B cell (primary cell): ENCODE data around the gene JARID2. TPM values are rescaled to one million over a fixed set of nuclear protein-coding genes. Genes with fewer than 3 reads are reported as not detected.

ENCODE experiments used
- ATAC-seq: fragments of 200-7000 bp; cut with Tn5 transposase; one replicate; pipeline ENCODE4 v1.10.0; 2021; ENCODE audit warnings: low read depth, mild to moderate bottlenecking, moderate number of reproducible peaks, moderate library complexity
- CTCF ChIA-PET: fragments of 350-600 bp; sonication (Branson Sonifier 250); formaldehyde crosslinking; loops from one replicate; lab custom pipeline; 2021; ENCODE audit warnings: antibody characterized with exemption, inconsistent platforms; lab: Charles Lee
- POLR2A ChIA-PET: fragments of 350-600 bp; sonication (Branson Sonifier 250); formaldehyde crosslinking; loops from one replicate; lab custom pipeline; 2021; ENCODE audit warnings: antibody characterized with exemption; lab: Charles Lee
- DNase-seq: peaks from one replicate; pipeline ENCODE4 v3.0.0; 2013
- H2AFZ ChIP-seq: 2 replicates; pipeline ENCODE4 v1.6.1; 2012; ENCODE audit warnings: mild to moderate bottlenecking, low read depth, low read length; ENCODE audit not compliant: insufficient read depth, poor library complexity, severe bottlenecking
- H3K27ac ChIP-seq, 2 donors: 1 replicate in 1 of 2; 2 replicates in 1 of 2; pipeline ENCODE4 v1.5.1; 2012 to 2013; ENCODE audit warnings: low read length in 2 of 2, mild to moderate bottlenecking in 2 of 2, moderate library complexity in 1 of 2
- H3K27me3 ChIP-seq, 4 experiments: fragments of 200-600 bp in 1 of 4; sonication (generic) in 1 of 4; replicated peaks in 1 of 4; 1 replicate in 2 of 4; 2 replicates in 2 of 4; pipeline versions ENCODE4 v1.6.1 to v1.7.0; 2013 to 2016; ENCODE audit warnings: low read length in 3 of 4, mild to moderate bottlenecking in 2 of 4, mixed read lengths in 1 of 4, moderate library complexity in 1 of 4; ENCODE audit not compliant: insufficient read depth in 4 of 4, control insufficient read depth in 3 of 4; ENCODE audit errors: control extremely low read depth in 1 of 4
- H3K36me3 ChIP-seq, 2 experiments: replicated peaks in 1 of 2; 1 replicate in 1 of 2; 2 replicates in 1 of 2; pipeline versions ENCODE4 v1.6.1 to v1.7.1; 2013; ENCODE audit warnings: low read length in 1 of 2; ENCODE audit not compliant: insufficient read depth in 2 of 2, control insufficient read depth in 1 of 2; ENCODE audit errors: control extremely low read depth in 1 of 2, extremely low read depth in 1 of 2
- H3K4me1 ChIP-seq, 2 donors: fragments of 200-600 bp in 1 of 2; sonication (generic) in 1 of 2; 1 replicate in 1 of 2; 2 replicates in 1 of 2; pipeline versions ENCODE4 v1.5.1 to v1.6.1; 2013 to 2017; ENCODE audit warnings: low read length in 2 of 2; ENCODE audit not compliant: control insufficient read depth in 2 of 2, insufficient read depth in 2 of 2
- H3K4me2 ChIP-seq: replicated peaks from 2 replicates; pipeline ENCODE3; 2012; ENCODE audit warnings: mild to moderate bottlenecking, low read depth, low read length; ENCODE audit not compliant: poor library complexity, severe bottlenecking
- H3K4me3 ChIP-seq, 5 experiments: fragments of 200-600 bp in 1 of 5; sonication (generic) in 1 of 5; 1 replicate in 3 of 5; 2 replicates in 2 of 5; pipeline versions ENCODE4 v1.5.1 to v1.7.0; 2011 to 2016; ENCODE audit warnings: low read length in 4 of 5, mild to moderate bottlenecking in 4 of 5, low read depth in 2 of 5, control low read depth in 1 of 5, moderate library complexity in 1 of 5; ENCODE audit not compliant: insufficient read depth in 1 of 5; ENCODE audit errors: control extremely low read depth in 1 of 5, extremely low read depth in 1 of 5
- H3K79me2 ChIP-seq: fragments of 200-600 bp; sonication (generic); one replicate; pipeline ENCODE4 v1.6.0; 2016; ENCODE audit warnings: low read length; ENCODE audit not compliant: control insufficient read depth, insufficient read depth
- H3K9ac ChIP-seq: fragments of 200-600 bp; sonication (generic); 2 replicates; pipeline ENCODE4 v1.6.1; 2017; ENCODE audit warnings: mild to moderate bottlenecking, low read length, moderate library complexity
- H3K9me3 ChIP-seq, 3 donors: one replicate each; pipeline versions ENCODE4 v1.6.1 to v1.7.1; 2013; ENCODE audit warnings: low read length in 2 of 3; ENCODE audit not compliant: control insufficient read depth in 2 of 3, insufficient read depth in 1 of 3; ENCODE audit errors: control extremely low read depth in 1 of 3
- H4K20me1 ChIP-seq: 2 replicates; pipeline ENCODE4 v1.6.0; 2012; ENCODE audit warnings: mild to moderate bottlenecking, low read length; ENCODE audit not compliant: insufficient read depth, control insufficient read depth, poor library complexity, severe bottlenecking
- H3K27ac Mint-ChIP-seq: one replicate; pipeline ENCODE4 v1.8.0; 2021; ENCODE audit warnings: mixed read lengths
- H3K27me3 Mint-ChIP-seq: one replicate; pipeline ENCODE4 v1.8.0; 2021; ENCODE audit warnings: mixed read lengths
- H3K4me1 Mint-ChIP-seq: one replicate; pipeline ENCODE4 v1.8.0; 2021; ENCODE audit warnings: mixed read lengths
- H3K4me3 Mint-ChIP-seq: one replicate; pipeline ENCODE4 v1.8.0; 2021; ENCODE audit warnings: mixed read lengths
- H3K9me3 Mint-ChIP-seq: one replicate; pipeline ENCODE4 v1.8.0; 2022; ENCODE audit warnings: mixed read lengths; ENCODE audit not compliant: insufficient read depth
- EZH2 ChIP-seq: IDR thresholded peaks from 2 replicates; pipeline ENCODE4 v1.6.1; 2012; ENCODE audit warnings: borderline replicate concordance, low read depth, mild to moderate bottlenecking, moderate library complexity, low read length; ENCODE audit not compliant: insufficient read depth, poor library complexity, severe bottlenecking
- WGBS: methylation state at CpG from one replicate; pipeline ENCODE4 v1.1.5; 2013; ENCODE audit warnings: missing lambda C conversion rate; ENCODE audit not compliant: insufficient coverage; 5-methylcytosine and 5-hydroxymethylcytosine counted together
- intact Hi-C: fragments of 100-400 bp; cut with micrococcal nuclease; formaldehyde crosslinking; loops from one replicate; pipeline ENCODE4 v1.10.0; 2022
- polyA plus RNA-seq: library from polyadenylated mRNA; depleted of rRNA; stranded (reverse); fragments of >200 nt; gene quantifications from 2 replicates; pipeline ENCODE4 v1.2.3, GENCODE V29; 2012
- total RNA-seq, 2 donors: library from RNA; stranded (reverse); fragments of 120-200 nt in 1 of 2; gene quantifications; 1 replicate in 1 of 2; 2 replicates in 1 of 2; pipeline versions ENCODE4 v1.2.3 to v1.2.4, GENCODE V29; 2013 to 2022
- TF ChIP-seq, protein P1 (sequence below): fragments of 200-600 bp; IDR thresholded peaks from one replicate; pipeline ENCODE4 v1.8.0; 2022; ENCODE audit warnings: antibody characterized with exemption, mild to moderate bottlenecking

JARID2 gene
- total and polyA plus RNA-seq, 2 donors (not counting 1 experiment from before 2014, with no cell fraction given) = 11.0 to 58.1 TPM

DNA sequence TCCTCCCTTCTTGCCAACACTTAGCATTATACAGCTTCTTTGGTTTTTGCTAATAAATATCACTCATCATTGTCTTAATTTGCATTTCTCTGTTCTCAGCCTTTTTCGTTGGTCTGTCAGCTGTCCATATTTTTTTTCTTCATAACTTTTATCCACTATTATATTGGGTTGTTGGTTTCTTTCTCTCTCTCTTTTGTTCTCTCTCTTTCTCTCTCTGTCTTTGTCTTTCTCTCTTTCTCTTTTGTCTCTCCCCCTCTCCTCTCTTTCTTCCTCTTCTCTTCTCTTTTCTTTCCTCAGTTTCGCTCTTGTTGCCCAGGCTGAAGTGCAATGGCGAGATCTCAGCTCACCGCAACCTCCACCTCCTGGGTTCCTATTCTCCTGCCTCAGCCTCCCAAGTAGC is 36.5 kb downstream of the JARID2 start:
- no peaks in the 10 kb centered on the region for H3K27me3 ChIP-seq
- H3K9ac ChIP-seq = no peak overlapping the region
- Mint-ChIP-seq H3K9me3 (no peaks in the 10 kb centered on the region), H3K27me3 (no peaks in the 10 kb centered on the region), H3K4me3 (no peak overlapping the region), H3K27ac (no peak overlapping the region), H3K4me1 (peaks cover 59% of the 10 kb centered on the region)
- H4K20me1 ChIP-seq = peaks cover 61% of the 10 kb centered on the region
- TF ChIP-seq, protein P1, sequence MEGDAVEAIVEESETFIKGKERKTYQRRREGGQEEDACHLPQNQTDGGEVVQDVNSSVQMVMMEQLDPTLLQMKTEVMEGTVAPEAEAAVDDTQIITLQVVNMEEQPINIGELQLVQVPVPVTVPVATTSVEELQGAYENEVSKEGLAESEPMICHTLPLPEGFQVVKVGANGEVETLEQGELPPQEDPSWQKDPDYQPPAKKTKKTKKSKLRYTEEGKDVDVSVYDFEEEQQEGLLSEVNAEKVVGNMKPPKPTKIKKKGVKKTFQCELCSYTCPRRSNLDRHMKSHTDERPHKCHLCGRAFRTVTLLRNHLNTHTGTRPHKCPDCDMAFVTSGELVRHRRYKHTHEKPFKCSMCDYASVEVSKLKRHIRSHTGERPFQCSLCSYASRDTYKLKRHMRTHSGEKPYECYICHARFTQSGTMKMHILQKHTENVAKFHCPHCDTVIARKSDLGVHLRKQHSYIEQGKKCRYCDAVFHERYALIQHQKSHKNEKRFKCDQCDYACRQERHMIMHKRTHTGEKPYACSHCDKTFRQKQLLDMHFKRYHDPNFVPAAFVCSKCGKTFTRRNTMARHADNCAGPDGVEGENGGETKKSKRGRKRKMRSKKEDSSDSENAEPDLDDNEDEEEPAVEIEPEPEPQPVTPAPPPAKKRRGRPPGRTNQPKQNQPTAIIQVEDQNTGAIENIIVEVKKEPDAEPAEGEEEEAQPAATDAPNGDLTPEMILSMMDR = no peak
- TF ChIP-seq EZH2 = no peak
- no peak overlapping the region for H3K27ac ChIP-seq
- ChIA-PET CTCF (no interaction called here), POLR2A (no interaction called here)
- intact Hi-C loops = no loop called here
- H3K4me2 ChIP-seq = no peak overlapping the region
- 100% methylated on average over 3 of the region's 4 CpGs for WGBS
- no peaks in the 10 kb centered on the region for H3K36me3 ChIP-seq
- DNase-seq (no peak), ATAC-seq (no peak)
- peaks cover 40 to 44% of the 10 kb centered on the region in 2 donors for H3K4me1 ChIP-seq
- H2AFZ ChIP-seq = no peak overlapping the region
- H3K4me3 ChIP-seq = no peak overlapping the region
- peaks cover 95% of the 10 kb centered on the region for H3K79me2 ChIP-seq
- no peaks in the 10 kb centered on the region for H3K9me3 ChIP-seq

GRCh38 chr6:15283986-15284361 is 38.1 kb downstream of the JARID2 start:
- Mint-ChIP-seq H3K27ac (no peak overlapping the region), H3K27me3 (no peaks in the 10 kb centered on the region), H3K9me3 (no peaks in the 10 kb centered on the region), H3K4me1 (peaks cover 67% of the 10 kb centered on the region), H3K4me3 (no peak overlapping the region)
- H3K9ac ChIP-seq = no peak overlapping the region
- H3K4me2 ChIP-seq = no peak overlapping the region
- no peak overlapping the region for H3K27ac ChIP-seq
- H3K9me3 ChIP-seq = no peaks in the 10 kb centered on the region
- no peaks in the 10 kb centered on the region for H3K27me3 ChIP-seq
- no peaks in the 10 kb centered on the region for H3K36me3 ChIP-seq
- TF ChIP-seq, protein P1 = no peak
- no peak for TF ChIP-seq EZH2
- WGBS = no CpG with 5 or more reads among the region's 3 CpGs
- H4K20me1 ChIP-seq = peaks cover 68% of the 10 kb centered on the region
- CTCF ChIA-PET = interaction anchor here (0.7 kb wide), 1 partner anchor 19 kb away, joined by 4 read pairs; no protein-coding TSS in a partner anchor
- POLR2A ChIA-PET = no interaction called here
- intact Hi-C loops = no loop called here
- peaks cover 92% of the 10 kb centered on the region for H3K79me2 ChIP-seq
- DNase-seq = no peak
- ATAC-seq = no peak
- H3K4me3 ChIP-seq = no peak overlapping the region
- H2AFZ ChIP-seq = no peak overlapping the region
- H3K4me1 ChIP-seq = peaks cover 50 to 57% of the 10 kb centered on the region in 2 donors
